Heart left ventricle (tissue), 16 donors: ENCODE measurements around the gene ZNF273. TPM values are rescaled to one million over a fixed set of nuclear protein-coding genes. Genes with fewer than 3 reads are reported as not detected.

Experiments
- ATAC-seq, 4 donors: fragments of 200-7000 bp; cut with Tn5 transposase; one replicate each; pipeline ENCODE4 v1.9.1; 2020 to 2022; ENCODE audit warnings: moderate library complexity in 4 of 4, mild to moderate bottlenecking in 3 of 4, moderate number of reproducible peaks in 1 of 4
- DNase-seq, 5 donors: peaks; one replicate each; pipeline ENCODE4 v3.0.0-alpha.2; 2020
- H3K27ac ChIP-seq, 12 donors: fragments of 200-600 bp; sonication (generic) in 4 of 12; one replicate each; pipeline versions ENCODE4 v1.5.0 to v1.8.0; 2016 to 2022; ENCODE audit warnings: mild to moderate bottlenecking in 2 of 12
- H3K27me3 ChIP-seq, 9 donors: fragments of 200-600 bp; sonication (generic) in 2 of 9; one replicate each; pipeline versions ENCODE4 v1.5.1 to v1.8.0; 2016 to 2022; ENCODE audit warnings: mild to moderate bottlenecking in 3 of 9
- H3K36me3 ChIP-seq, 9 donors: fragments of 200-600 bp; sonication (generic) in 2 of 9; one replicate each; pipeline versions ENCODE4 v1.5.0 to v1.8.0; 2018 to 2022; ENCODE audit warnings: mild to moderate bottlenecking in 2 of 9
- H3K4me1 ChIP-seq, 12 donors: fragments of 200-600 bp; sonication (generic) in 4 of 12; one replicate each; pipeline versions ENCODE4 v1.5.0 to v1.8.0; 2016 to 2022; ENCODE audit warnings: mild to moderate bottlenecking in 3 of 12
- H3K4me3 ChIP-seq, 12 donors: fragments of 200-600 bp; sonication (generic) in 4 of 12; one replicate each; pipeline versions ENCODE4 v1.5.0 to v1.8.0; 2017 to 2022; ENCODE audit warnings: mild to moderate bottlenecking in 9 of 12, moderate library complexity in 4 of 12
- H3K9me3 ChIP-seq, 12 donors: fragments of 200-600 bp; sonication (generic) in 4 of 12; one replicate each; pipeline versions ENCODE4 v1.5.0 to v1.8.0; 2016 to 2022; ENCODE audit warnings: mild to moderate bottlenecking in 1 of 12
- POLR2A ChIP-seq, 2 donors: fragments of 450-650 bp; IDR thresholded peaks; one replicate each; pipeline ENCODE4 v1.6.1; 2017; ENCODE audit warnings: antibody characterized with exemption in 2 of 2, mild to moderate bottlenecking in 2 of 2, moderate library complexity in 2 of 2
- WGBS, 4 donors: extraction: QIAGEN DNeasy Blood & Tissue Kit in 2 of 4; methylation state at CpG; one replicate each; pipeline versions ENCODE4 v1.1.5 to v1.1.7; 2013 to 2018; 5-methylcytosine and 5-hydroxymethylcytosine counted together
- intact Hi-C, 10 donors: fragments of 100-400 bp; cut with DNase I; formaldehyde crosslinking; loops; one replicate each; pipeline versions ENCODE4 v1.11.1 to v1.14.2; 2022
- polyA plus RNA-seq, 2 donors: library from polyadenylated mRNA; stranded (reverse); fragments of 200-250 nt; gene quantifications; one replicate each; pipeline ENCODE4 v1.2.3, GENCODE V29; 2013
- total RNA-seq, 9 donors: library from RNA; depleted of rRNA in 2 of 9; stranded (reverse); fragments of >200 nt in 2 of 9; fragmentation: NEBNext Ultra II Directional in 3 of 9; extraction: Animal tissue kit (Norgen Biotek cat#: 25700) in 3 of 9; gene quantifications; one replicate each; pipeline versions ENCODE4 v1.1.0 to v1.2.4, GENCODE V29; 2016 to 2023
- TF ChIP-seq, protein P1 (sequence below), 12 donors: fragments of 200-600 bp; sonication (generic) in 4 of 12; IDR thresholded peaks; one replicate each; pipeline versions ENCODE4 v1.5.0 to v1.8.0; 2018 to 2022; ENCODE audit warnings: antibody characterized with exemption in 12 of 12, mild to moderate bottlenecking in 5 of 12
- donor health status: ischemic (EF 13 %, LVEDD 7.1; RV severe dilation, severe dysfunction).
- donor health status: healthy with polysubstance abuse.
- donor health status: DM: no; HTN: yes; CAD: no.
- donor health status: DM: no; HTN: no; CAD: no.
- donor health status: ischemic (EF 25% LVEDD 6.9; RV normal size, moderate dysfunction).
- donor health status: ischemic (EF 25% LVEDD 5.7; RV mildly dilated, moderate dysfunction).
- donor health status: healthy.
- donor health status: DM: yes; HTN: yes; CAD: no.
- donor health status: ischemic (EF 35%, LVEDD 5.7; RV mildly dilated, moderate dysfunction).
- donor health status: nonischemic (EF 11% LVEDD 7.7; RV severe dilation, severe dysfunction).
- donor health status: DM: yes; HTN: yes; CAD: no.
- donor health status: PGD.
- donor health status: ischemic (EF 29% LVEDD 5.4; RV normal size, mild dysfunction).
- donor health status: nonischemic (EF 23%, LVEDD 6.1; RV moderate dilation, normal function).

ZNF273 gene
- total and polyA plus RNA-seq, 11 donors, result 0.56 to 4.2 (median 1.3) TPM

DNA sequence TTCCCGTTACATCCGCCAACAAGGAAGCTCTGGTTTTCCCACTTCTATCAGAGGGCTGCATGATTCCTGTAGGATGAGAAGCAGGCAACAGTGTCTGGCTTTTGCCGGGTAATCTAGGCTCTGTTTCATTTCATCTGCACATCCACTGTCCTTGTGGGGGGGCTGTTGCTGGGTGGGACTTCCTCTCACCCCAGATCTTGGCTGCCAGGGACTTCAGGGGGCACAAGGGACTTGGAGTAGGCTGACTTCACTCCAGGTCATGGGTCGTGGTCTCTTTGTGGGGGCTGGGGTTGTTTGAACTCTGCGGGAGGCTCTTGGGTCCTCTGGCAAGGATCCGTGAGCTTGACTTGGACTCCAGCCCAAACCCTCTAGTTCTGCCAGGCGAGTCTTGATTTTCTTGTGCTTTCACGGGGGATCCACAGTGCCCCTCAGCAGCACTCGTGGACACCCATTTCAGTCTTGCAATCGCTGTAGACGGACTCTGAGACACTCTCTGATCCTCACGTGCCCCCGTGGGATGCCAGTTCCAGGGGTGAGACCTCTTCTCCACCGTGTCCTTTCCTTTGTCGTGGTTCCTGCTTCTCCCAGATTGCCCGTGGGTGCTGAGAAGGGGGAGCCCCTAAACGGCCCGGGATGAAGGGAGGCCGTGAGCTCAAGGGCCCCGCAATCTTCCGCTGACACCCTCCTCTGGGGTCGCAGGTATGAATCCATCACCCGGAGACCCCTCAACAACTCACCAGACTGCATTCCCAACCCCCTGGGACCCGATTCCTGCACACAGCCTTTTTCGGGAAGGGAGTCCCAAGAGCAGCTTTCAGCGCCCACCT is 21.4 kb upstream of the ZNF273 start:
- peaks cover 0 to 5% (median 0%) of the 10 kb centered on the region in 9 donors for H3K27me3 ChIP-seq
- TF ChIP-seq, protein P1, sequence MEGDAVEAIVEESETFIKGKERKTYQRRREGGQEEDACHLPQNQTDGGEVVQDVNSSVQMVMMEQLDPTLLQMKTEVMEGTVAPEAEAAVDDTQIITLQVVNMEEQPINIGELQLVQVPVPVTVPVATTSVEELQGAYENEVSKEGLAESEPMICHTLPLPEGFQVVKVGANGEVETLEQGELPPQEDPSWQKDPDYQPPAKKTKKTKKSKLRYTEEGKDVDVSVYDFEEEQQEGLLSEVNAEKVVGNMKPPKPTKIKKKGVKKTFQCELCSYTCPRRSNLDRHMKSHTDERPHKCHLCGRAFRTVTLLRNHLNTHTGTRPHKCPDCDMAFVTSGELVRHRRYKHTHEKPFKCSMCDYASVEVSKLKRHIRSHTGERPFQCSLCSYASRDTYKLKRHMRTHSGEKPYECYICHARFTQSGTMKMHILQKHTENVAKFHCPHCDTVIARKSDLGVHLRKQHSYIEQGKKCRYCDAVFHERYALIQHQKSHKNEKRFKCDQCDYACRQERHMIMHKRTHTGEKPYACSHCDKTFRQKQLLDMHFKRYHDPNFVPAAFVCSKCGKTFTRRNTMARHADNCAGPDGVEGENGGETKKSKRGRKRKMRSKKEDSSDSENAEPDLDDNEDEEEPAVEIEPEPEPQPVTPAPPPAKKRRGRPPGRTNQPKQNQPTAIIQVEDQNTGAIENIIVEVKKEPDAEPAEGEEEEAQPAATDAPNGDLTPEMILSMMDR (IDR thresholded peaks at IDR 0.05), result no peak
- no peak for TF ChIP-seq POLR2A (IDR thresholded peaks at IDR 0.05)
- WGBS, 4 donors, result 76 to 84% (median 77%) methylated on average over 23 to 26 of the region's 26 CpGs
- ATAC-seq, result no peak
- intact Hi-C loops, result loop anchor here in 3 of 10 donors (10.0 kb wide), 1 partner anchor 87 kb away; the partner anchor contains the start of gene ZNF138 (in 3 of the 3)
- DNase-seq, result peak in 1 of 5 donors; percentile 21
- peak overlapping the region in 7 of 12 donors; percentile 5 to 72 (median 34) for H3K27ac ChIP-seq
- H3K9me3 ChIP-seq, result peaks cover 0 to 5% (median 0%) of the 10 kb centered on the region in 12 donors
- peak overlapping the region in 11 of 12 donors; percentile 34 to 69 (median 53) for H3K4me3 ChIP-seq
- no peaks in the 10 kb centered on the region for H3K36me3 ChIP-seq
- peaks cover 0 to 29% (median 0%) of the 10 kb centered on the region in 12 donors for H3K4me1 ChIP-seq

DNA sequence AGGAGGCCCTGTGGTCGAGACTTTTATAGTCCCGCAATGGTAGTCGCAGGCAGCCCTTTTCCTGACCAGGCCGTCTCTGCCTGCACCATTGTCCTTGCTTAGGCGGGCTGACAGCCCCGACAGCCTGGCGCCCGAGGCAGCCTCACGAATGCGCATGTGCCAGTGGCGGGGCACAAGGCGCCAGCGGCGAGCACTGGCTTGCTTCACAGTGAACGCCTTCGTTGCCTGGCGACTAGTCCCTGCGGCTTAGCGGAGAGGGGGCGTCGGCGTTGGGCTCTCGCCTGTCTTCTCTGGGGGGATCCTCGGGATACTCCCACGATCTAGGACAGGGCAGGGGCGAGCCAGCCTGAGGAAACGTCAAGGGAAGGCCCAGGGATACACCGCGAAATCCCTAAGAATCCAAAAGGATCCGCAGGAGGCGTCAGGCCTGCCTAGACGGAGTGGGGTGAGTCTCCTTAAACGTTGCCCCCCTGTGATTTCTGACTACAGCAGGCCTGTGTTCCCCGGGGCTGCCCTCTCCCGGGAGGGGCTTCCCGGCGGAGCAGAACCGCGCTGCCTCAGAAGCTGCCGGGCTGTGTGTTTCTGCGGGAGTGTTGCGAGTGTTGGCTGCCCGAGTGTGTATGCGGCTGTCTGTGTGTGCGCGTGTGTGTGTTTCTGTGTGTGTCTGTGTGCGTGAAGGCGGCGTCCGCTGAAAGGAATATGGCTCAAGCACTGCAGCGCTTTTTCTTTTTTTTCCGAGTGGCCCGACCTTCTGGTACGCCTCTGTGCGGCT is 20.5 kb upstream of the ZNF273 start:
- Histone ChIP-seq H3K36me3 (no peaks in the 10 kb centered on the region), H3K4me1 (peaks cover 0 to 21% (median 0%) of the 10 kb centered on the region in 12 donors), H3K27ac (peak overlapping the region in 8 of 12 donors; percentile 1 to 72 (median 30)), H3K9me3 (peaks cover 0 to 5% (median 0%) of the 10 kb centered on the region in 12 donors), H3K27me3 (peaks cover 0 to 7% (median 0%) of the 10 kb centered on the region in 9 donors), H3K4me3 (peak overlapping the region; percentile 22 to 69 (median 52))
- ATAC-seq (peak; percentile 84 to 94 (median 91)), DNase-seq (peak; percentile 68 to 86 (median 84))
- WGBS, 4 donors, result 7 to 21% (median 13%) methylated on average over 23 to 55 of the region's 55 CpGs
- intact Hi-C loops, result loop anchor here in 3 of 10 donors (10.0 kb wide), 1 partner anchor 88 kb away; the partner anchor contains the start of gene ZNF138 (in 3 of the 3)
- TF ChIP-seq, protein P1 (IDR thresholded peaks at IDR 0.05), result no peak
- no peak for TF ChIP-seq POLR2A (IDR thresholded peaks at IDR 0.05)

DNA sequence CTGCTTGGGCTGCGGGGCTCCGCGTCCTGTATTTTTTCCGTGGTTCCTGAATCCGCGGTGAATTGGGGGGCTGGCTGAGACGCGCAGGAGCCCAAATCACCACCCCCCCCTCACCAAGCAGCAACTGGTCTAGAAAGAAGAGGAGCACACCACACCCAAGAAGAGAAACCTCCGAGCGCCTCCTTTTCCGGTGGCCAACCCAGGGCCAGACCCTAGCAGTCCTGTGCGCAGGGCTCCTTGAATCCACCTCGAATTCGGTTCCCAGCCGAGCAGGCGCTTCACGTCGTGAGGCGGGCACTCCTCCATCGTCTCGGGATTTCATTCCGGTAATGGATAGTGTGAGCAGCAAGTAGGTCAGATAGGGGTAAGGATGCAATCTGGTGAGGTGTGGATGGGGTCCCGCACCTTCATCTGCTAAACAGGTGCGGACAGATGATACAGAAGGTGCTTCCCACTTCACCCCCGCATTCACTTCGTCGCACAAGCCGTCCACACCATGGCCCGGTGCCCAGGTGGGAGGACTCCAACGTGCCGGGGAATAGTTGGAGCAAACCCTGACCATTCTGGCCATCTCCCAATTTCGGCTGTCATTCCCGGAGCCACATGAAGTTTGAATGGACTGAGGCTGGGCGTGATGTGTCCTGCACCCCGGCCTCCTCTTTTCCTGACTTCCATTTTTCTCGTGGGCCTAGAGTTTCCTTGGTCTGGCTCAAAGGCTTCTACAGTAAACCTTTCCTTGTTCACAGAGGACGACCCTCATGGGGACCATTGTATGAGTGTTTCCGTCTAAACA is 19.8 kb upstream of the ZNF273 start:
- no peaks in the 10 kb centered on the region for H3K36me3 ChIP-seq
- peak overlapping the region; percentile 22 to 69 (median 52) for H3K4me3 ChIP-seq
- DNase-seq (peak in 2 of 5 donors; percentile 15 to 28), ATAC-seq (peak in 2 of 4 donors; percentile 4 to 8)
- TF ChIP-seq POLR2A (IDR thresholded peaks at IDR 0.05), result no peak
- TF ChIP-seq, protein P1 (IDR thresholded peaks at IDR 0.05), result no peak
- peaks cover 0 to 5% (median 0%) of the 10 kb centered on the region in 12 donors for H3K9me3 ChIP-seq
- H3K27ac ChIP-seq, result peak overlapping the region in 1 of 12 donors; percentile 72
- H3K4me1 ChIP-seq, result peaks cover 0 to 25% (median 6%) of the 10 kb centered on the region in 12 donors
- 55 to 71% (median 61%) methylated on average over 32 to 38 of the region's 38 CpGs for WGBS, 4 donors
- peaks cover 0 to 13% (median 0%) of the 10 kb centered on the region in 9 donors for H3K27me3 ChIP-seq
- intact Hi-C loops, result loop anchor here in 3 of 10 donors (10.0 kb wide), 1 partner anchor 89 kb away; the partner anchor contains the start of gene ZNF138 (in 3 of the 3)
